ENCODE data around the gene ELL.

- TF ChIP-seq CTCF (conservative IDR thresholded peaks at IDR 0.05; ENCODE audit: low read depth in 2 of 2) (no peak), REST (IDR thresholded peaks at IDR 0.05; ENCODE audit: unreplicated experiment) (no peak)
Observed at GRCh38 chr19:18499055-18499775, 22.7 kb downstream of the ELL start.
